Ascending aorta (tissue), 2 donors: ENCODE data around the gene ITGA8. TPM values are rescaled to one million over a fixed set of nuclear protein-coding genes. Genes with fewer than 3 reads are reported as not detected.
A peak's percentile ranks its signal among the peaks of the same experiment; 100 is the strongest.

Experiments
- DNase-seq, 2 donors: peaks; one replicate each; pipeline ENCODE4 v3.0.0-alpha.2; 2019; ENCODE audit warnings: low spot score in 2 of 2
- H3K27ac ChIP-seq, 2 donors: fragments of 200-600 bp; sonication (generic); one replicate each; pipeline ENCODE4 v1.5.1; 2016 to 2017; ENCODE audit warnings: mild to moderate bottlenecking in 1 of 2
- H3K27me3 ChIP-seq: fragments of 200-600 bp; sonication (generic); one replicate; pipeline ENCODE4 v1.5.1; 2017
- H3K36me3 ChIP-seq, 2 donors: fragments of 200-600 bp; sonication (generic); one replicate each; pipeline ENCODE4 v1.5.1; 2016
- H3K4me1 ChIP-seq, 2 donors: fragments of 200-600 bp; sonication (generic); one replicate each; pipeline ENCODE4 v1.5.1; 2016 to 2017; ENCODE audit warnings: mild to moderate bottlenecking in 1 of 2
- H3K4me3 ChIP-seq, 2 donors: fragments of 200-600 bp; sonication (generic); one replicate each; pipeline ENCODE4 v1.5.1; 2016 to 2017; ENCODE audit warnings: mild to moderate bottlenecking in 1 of 2
- H3K9me3 ChIP-seq, 2 donors: fragments of 200-600 bp; sonication (generic); one replicate each; pipeline ENCODE4 v1.5.1; 2016
- CTCF ChIP-seq, 3 experiments: fragments of 200-600 bp in 2 of 3; fragments of 450-650 bp in 1 of 3; sonication (generic) in 2 of 3; IDR thresholded peaks; one replicate each; pipeline ENCODE4 v1.5.1; 2016 to 2019; ENCODE audit warnings: antibody characterized with exemption in 3 of 3, mild to moderate bottlenecking in 1 of 3, moderate library complexity in 1 of 3
- intact Hi-C: fragments of 100-400 bp; cut with DNase I; formaldehyde crosslinking; loops from one replicate; pipeline ENCODE4 v1.15.1; 2023
- total RNA-seq: library from RNA; depleted of rRNA; stranded (reverse); fragments of >200 nt; gene quantifications from one replicate; pipeline ENCODE4 v1.1.0, GENCODE V29; 2016

The ITGA8 gene
- total RNA-seq, 1 donor from 2014 or later, result 231 TPM

DNA sequence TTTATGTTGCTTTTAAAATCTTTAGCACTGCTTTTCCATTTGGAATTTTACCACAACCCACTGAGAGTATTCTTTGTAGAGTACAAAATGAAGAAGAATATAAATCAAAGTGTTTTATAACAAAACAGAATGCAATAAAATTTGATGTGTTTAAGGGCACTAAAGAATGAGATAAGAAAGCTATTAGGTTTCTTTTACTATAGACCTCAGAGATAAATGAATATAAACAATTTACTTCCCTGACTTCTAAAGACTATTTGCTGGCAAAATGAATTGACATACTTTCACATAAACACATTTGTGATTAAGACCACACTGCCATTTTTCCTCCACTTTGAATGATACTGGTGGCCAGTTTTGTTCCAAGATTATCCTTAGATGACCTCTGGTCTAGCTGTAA is 124.5 kb downstream of the ITGA8 start:
- Histone ChIP-seq H3K27me3 (no peaks in the 10 kb centered on the region), H3K9me3 (no peaks in the 10 kb centered on the region), H3K27ac (peak overlapping the region; percentile 10 to 21), H3K4me3 (no peak overlapping the region), H3K4me1 (peaks cover 6 to 9% of the 10 kb centered on the region in 2 donors), H3K36me3 (peaks cover 62 to 85% of the 10 kb centered on the region in 2 donors)
- intact Hi-C loops, result no loop called here
- no peak for TF ChIP-seq CTCF (IDR thresholded peaks at IDR 0.05)
- no peak for DNase-seq

DNA sequence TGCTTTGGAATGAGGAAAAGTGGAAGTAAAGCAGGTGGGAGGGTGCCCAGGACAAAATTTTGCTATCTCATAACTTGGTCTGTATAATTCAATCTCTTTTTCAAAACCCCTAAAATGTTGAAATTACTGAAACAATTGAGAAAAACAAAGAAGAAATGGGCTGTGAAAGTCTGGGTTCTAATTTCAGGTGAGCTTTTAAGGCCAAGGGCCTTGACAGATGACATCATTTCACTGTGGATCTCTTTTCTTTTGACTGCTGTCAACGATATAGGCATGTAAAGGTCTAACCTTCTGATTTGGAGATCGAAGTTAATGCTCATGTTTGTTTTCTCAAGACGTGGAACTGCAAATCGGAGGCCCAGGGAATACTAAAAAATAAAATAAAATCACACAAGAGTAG is 127.8 kb downstream of the ITGA8 start:
- no peak overlapping the region for H3K4me3 ChIP-seq
- no peak for DNase-seq
- H3K4me1 ChIP-seq, result no peaks in the 10 kb centered on the region
- peak overlapping the region in 1 of 2 donors; percentile 8 for H3K27ac ChIP-seq
- TF ChIP-seq CTCF (IDR thresholded peaks at IDR 0.05), result no peak
- H3K36me3 ChIP-seq, result peaks cover 58 to 82% of the 10 kb centered on the region in 2 donors
- H3K9me3 ChIP-seq, result no peaks in the 10 kb centered on the region
- intact Hi-C loops, result no loop called here
- H3K27me3 ChIP-seq, result no peaks in the 10 kb centered on the region

- H3K27me3 ChIP-seq, result no peaks in the 10 kb centered on the region
- DNase-seq, result no peak
- no peak for TF ChIP-seq CTCF (IDR thresholded peaks at IDR 0.05)
- H3K4me3 ChIP-seq, result no peak overlapping the region
- H3K36me3 ChIP-seq, result peaks cover 54 to 77% of the 10 kb centered on the region in 2 donors
- peak overlapping the region in 1 of 2 donors; percentile 8 for H3K27ac ChIP-seq
- H3K4me1 ChIP-seq, result no peaks in the 10 kb centered on the region
- no peaks in the 10 kb centered on the region for H3K9me3 ChIP-seq
- intact Hi-C loops, result no loop called here
Measured at GRCh38 chr10:15591431-15591830, 128.3 kb downstream of the ITGA8 start.

- no peaks in the 10 kb centered on the region for H3K9me3 ChIP-seq
- H3K4me3 ChIP-seq, result no peak overlapping the region
- H3K4me1 ChIP-seq, result peaks cover 0 to 2% of the 10 kb centered on the region in 2 donors
- no peak for TF ChIP-seq CTCF (IDR thresholded peaks at IDR 0.05)
- intact Hi-C loops, result loop anchor here (5.0 to 10.0 kb wide), 3 partner anchors 63 to 236 kb away; partner anchors contain the start of gene ITGA8
- peak overlapping the region in 1 of 2 donors; percentile 16 for H3K27ac ChIP-seq
- peaks cover 47 to 65% of the 10 kb centered on the region in 2 donors for H3K36me3 ChIP-seq
- no peak for DNase-seq
- no peaks in the 10 kb centered on the region for H3K27me3 ChIP-seq
Measured at GRCh38 chr10:15588635-15589508, 130.8 kb downstream of the ITGA8 start.

- TF ChIP-seq CTCF (IDR thresholded peaks at IDR 0.05), result no peak
- H3K4me1 ChIP-seq, result peaks cover 0 to 2% of the 10 kb centered on the region in 2 donors
- peaks cover 46 to 65% of the 10 kb centered on the region in 2 donors for H3K36me3 ChIP-seq
- no peak for DNase-seq
- no peaks in the 10 kb centered on the region for H3K27me3 ChIP-seq
- intact Hi-C loops, result loop anchor here (5.0 to 10.0 kb wide), 3 partner anchors 64 to 237 kb away; partner anchors contain the start of gene ITGA8
- H3K27ac ChIP-seq, result peak overlapping the region in 1 of 2 donors; percentile 8
- no peak overlapping the region for H3K4me3 ChIP-seq
- H3K9me3 ChIP-seq, result no peaks in the 10 kb centered on the region
Measured at GRCh38 chr10:15588151-15588550, 131.6 kb downstream of the ITGA8 start.
